VCaP (cell line): ENCODE data around the gene EPHB2.
"Not testable (repeated sequence)": the region's sequence is repeated elsewhere in the genome, so short reads cannot be mapped to it uniquely, and the experiment has no call there.

Source experiments
- H3K27ac ChIP-seq: fragments of 450-650 bp; 2 replicates; pipeline ENCODE4 v1.5.1; 2017
- TF ChIP-seq, protein P1 (sequence below): fragments of 450-650 bp; conservative IDR thresholded peaks from 2 replicates; pipeline ENCODE4 v1.5.1; 2017; ENCODE audit warnings: mild to moderate bottlenecking, moderate library complexity

Gene EPHB2

DNA sequence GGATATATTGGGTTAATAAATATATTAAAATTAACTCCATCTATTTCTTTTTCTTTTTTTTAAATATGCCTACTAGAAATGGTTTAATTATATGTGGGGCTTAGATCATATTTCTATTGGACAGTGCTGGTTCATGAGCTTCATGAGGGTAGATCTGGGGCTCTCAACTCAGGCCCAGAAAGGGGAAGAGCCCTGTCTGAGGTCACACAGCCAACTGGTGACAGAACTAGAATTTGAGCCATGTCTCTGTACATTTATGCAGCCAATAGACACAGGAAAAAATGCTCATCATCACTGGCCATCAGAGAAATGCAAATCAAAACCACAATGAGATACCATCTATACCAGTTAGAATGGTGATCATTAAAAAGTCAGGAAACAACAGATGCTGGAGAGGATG lies 5.1 kb upstream of the EPHB2 start:
- TF ChIP-seq, protein P1, sequence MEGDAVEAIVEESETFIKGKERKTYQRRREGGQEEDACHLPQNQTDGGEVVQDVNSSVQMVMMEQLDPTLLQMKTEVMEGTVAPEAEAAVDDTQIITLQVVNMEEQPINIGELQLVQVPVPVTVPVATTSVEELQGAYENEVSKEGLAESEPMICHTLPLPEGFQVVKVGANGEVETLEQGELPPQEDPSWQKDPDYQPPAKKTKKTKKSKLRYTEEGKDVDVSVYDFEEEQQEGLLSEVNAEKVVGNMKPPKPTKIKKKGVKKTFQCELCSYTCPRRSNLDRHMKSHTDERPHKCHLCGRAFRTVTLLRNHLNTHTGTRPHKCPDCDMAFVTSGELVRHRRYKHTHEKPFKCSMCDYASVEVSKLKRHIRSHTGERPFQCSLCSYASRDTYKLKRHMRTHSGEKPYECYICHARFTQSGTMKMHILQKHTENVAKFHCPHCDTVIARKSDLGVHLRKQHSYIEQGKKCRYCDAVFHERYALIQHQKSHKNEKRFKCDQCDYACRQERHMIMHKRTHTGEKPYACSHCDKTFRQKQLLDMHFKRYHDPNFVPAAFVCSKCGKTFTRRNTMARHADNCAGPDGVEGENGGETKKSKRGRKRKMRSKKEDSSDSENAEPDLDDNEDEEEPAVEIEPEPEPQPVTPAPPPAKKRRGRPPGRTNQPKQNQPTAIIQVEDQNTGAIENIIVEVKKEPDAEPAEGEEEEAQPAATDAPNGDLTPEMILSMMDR, result no peak
- no peak overlapping the region for H3K27ac ChIP-seq

GRCh38 chr1:22706100-22706499 lies 4.5 kb upstream of the EPHB2 start:
- H3K27ac ChIP-seq, result not testable (repeated sequence)

DNA sequence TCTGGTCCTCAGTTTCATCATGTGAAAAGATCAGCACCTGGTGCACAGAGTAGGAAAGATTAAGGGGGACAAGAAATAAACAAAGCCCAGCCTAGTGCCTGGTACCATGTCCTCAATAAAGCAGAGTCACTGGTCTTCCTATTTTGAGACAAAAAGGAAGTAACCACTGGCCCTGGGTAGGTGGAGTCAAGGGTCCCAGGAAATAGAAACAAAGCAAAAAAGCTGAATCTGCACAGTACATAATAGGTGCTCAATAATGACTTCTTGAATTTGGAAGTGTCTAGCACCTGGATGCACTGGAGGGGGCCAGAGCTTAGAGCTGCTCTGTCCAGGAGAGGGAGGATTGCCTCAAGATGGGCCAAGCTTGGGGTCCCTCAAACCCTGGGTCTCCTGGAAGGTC lies 1.9 kb upstream of the EPHB2 start:
- TF ChIP-seq, protein P1, result no peak
- H3K27ac ChIP-seq, result no peak overlapping the region

DNA sequence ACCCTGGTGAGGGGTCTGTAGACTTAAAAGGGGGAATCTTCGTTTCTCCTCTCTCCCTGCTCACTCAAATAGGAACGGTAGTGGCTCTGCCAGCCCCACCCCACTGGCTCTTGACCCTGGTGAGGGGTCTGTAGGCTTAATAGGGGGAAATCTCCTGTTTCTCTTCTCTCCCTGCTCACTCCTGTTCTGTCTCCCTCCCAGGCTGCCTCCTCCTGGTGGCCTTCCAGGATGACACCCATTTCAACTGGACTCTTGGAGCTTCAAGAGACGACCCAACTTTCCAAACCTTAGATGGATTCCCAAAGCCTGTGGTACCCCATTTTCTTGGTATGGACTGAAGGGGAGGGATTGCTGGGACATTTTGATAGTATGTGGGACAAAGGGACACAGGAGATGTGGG lies 1.4 kb upstream of the EPHB2 start:
- TF ChIP-seq, protein P1, result peak; percentile 16; the same call in 1 of the 2 replicates
- H3K27ac ChIP-seq, result no peak overlapping the region

DNA sequence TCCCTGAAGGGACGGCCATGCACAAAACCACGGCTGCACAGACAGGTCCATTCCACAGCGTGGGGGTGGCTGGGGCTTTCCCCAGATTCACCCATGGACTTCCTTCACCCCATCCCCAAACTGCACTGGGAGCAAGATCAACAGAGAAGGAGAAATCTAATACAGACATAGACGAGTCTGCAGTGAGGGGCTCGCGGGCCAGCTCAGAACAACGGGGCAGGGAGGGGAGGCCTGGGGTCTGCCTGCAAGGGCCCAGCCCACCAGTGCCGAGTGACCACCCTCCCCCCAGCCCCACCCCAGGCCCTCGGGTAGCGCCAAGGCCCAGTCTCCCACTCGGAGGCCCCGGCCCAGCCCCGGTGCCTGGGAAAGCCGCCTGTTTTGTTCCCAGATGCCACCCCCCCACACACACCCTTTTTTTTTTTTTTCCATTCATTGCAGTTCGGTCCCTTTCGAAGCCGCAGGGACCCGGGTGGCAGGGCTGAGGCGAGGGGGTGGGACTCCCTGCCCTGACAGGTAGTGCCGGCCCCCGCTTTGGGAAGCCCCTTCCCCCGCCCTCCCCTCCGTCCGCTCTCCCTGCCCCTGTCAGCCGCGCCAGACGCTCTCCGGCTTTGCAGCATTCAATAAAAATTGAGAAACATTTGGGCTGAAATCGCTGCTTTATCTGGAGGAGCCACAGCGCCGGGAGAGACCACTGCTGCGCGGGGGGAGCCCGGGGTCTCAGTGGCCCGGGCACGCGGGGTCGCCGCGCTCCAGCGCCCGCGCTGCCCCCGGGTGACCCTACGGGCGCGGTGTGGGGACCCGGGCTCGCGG lies 543 bp upstream of the EPHB2 start:
- H3K27ac ChIP-seq, result peak overlapping the region; percentile 89
- TF ChIP-seq, protein P1, result no peak

GRCh38 chr1:22711071-22711470 lies 432 bp downstream of the EPHB2 start:
- peak overlapping the region; percentile 89; the same call in 1 of the 2 replicates for H3K27ac ChIP-seq
- TF ChIP-seq, protein P1, result no peak

DNA sequence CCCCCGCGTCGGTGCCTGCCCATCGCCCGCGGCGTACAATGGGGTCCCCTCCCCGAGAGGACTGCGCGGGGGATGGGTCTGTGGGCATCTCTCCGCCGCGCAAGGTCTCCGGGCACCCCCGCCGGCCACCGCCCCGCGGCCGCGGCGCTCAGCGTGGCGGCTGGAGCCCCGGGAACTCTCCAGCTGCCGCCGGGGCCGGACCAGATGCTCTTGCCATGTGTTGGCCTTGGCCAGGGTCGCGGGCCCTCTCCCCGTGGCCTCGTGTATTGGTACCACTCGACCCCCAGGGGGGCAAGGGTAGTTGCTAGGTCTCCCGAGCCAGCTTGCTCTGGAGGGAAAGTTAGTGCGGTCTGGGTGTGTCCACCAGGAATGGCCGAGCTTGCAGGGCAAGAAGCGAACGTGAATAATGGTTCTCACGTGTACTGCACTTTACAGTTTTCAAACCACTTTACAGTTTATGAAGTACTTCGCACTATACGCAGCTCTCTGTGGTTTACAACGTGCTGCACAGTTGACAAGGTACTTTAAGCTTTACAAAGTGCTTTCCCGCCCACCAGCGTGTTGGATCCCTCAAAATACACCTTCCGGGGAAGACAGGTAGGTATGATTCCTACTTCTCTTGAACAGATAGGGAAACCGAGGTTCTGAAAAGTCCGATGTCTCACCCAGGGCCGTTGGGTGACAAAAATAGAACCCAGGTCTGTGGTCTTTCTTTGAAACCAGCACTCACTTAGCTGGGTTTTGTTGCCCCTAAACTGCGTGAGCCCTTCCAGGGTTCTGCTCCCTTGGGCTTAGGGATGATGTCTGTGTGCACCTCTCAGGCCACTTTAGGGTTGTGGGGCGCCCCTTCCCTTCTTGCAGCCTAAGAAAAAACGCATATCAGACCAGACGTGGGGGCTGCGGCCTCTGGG lies 1.2 kb downstream of the EPHB2 start:
- peak overlapping the region; percentile 89; the same call in 1 of the 2 replicates for H3K27ac ChIP-seq
- TF ChIP-seq, protein P1, result no peak
